NCI-H2081 treated with DMSO at 0.1 percent for 48 hours (cell line): ENCODE results near the gene BRAP.
"Not testable (repeated sequence)": the region's sequence is repeated elsewhere in the genome, so short reads cannot be mapped to it uniquely, and the experiment has no call there.

ENCODE experiments used
- DNase-seq: peaks from one replicate; lab custom pipeline; 2025; lab: John Stamatoyannopoulos, UW

BRAP gene

GRCh38 chr12:111607239-111607638 lies 78.5 kb downstream of the BRAP start:
- DNase-seq = no peak

GRCh38 chr12:111606767-111607230 lies 79.0 kb downstream of the BRAP start:
- no peak for DNase-seq

GRCh38 chr12:111605911-111606766 lies 79.6 kb downstream of the BRAP start:
- DNase-seq = no peak

DNA sequence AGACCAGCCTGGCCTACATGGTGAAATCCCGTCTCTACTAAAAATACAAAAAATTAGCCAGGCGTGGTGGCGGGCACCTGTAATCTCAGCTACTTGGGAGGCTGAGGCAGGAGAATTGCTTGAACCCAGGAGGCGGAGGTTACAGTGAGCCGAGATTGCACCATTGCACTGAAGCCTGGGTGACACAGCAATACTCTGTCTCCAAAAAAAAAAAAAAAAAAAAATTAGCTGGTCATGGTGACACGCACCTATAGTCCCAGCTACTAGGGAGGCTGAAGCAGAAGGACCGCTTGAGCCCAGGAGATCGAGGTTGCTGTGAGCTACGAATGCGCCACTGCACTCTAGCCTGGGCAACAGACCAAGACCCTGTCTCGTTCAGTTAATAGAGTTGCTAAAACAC lies 82.9 kb downstream of the BRAP start:
- DNase-seq = not testable (repeated sequence)

- no peak for DNase-seq
Observed at GRCh38 chr12:111602348-111602747, 83.4 kb downstream of the BRAP start.

GRCh38 chr12:111600986-111601385 lies 84.8 kb downstream of the BRAP start:
- not testable (repeated sequence) for DNase-seq

- DNase-seq = no peak
Observed at GRCh38 chr12:111600205-111600642, 85.5 kb downstream of the BRAP start.

DNA sequence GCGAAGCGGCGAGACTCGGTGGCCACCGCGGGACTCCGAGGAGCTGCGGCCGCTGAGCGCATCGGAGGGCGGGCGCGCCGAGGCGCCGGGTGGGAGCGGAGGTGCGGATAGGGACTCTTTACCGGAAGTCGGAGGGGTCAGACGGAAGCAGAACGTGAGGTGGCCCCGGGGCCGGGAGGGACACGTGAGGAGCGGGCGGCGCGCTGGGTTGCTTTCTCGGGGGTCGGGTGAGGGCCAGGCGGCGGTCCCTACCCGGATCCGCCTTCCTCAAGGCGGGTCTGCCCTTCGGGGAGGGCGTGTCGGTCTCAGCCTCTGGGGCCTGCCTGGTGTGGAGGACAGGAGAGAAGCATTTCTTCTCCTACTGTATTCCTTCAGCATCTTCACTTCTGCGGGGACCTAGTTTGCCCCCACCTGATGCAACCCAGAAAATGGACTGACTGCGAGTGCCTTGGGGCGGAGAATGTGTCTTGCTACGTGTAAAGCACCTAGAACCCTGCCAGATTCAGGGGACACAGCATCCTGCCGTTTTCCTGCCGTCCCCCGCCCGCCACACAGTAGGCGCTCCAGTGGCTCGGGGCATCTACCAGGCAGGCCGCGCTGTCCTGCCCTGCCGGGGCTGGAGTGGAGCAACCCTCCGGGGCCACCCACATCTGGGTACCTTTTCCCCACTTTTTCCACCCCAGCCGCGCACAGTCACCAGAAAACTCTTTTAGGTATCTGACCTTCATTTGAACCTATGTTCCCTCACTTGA lies 86.1 kb downstream of the BRAP start:
- DNase-seq = peak; percentile 51

GRCh38 chr12:111598637-111599452 lies 86.9 kb downstream of the BRAP start, which contains the start of gene ATXN2:
ATXN2 (minus strand) TSS chr12:111599315; CDS start chr12:111599034, 281 bp downstream.
- DNase-seq = no peak

DNA sequence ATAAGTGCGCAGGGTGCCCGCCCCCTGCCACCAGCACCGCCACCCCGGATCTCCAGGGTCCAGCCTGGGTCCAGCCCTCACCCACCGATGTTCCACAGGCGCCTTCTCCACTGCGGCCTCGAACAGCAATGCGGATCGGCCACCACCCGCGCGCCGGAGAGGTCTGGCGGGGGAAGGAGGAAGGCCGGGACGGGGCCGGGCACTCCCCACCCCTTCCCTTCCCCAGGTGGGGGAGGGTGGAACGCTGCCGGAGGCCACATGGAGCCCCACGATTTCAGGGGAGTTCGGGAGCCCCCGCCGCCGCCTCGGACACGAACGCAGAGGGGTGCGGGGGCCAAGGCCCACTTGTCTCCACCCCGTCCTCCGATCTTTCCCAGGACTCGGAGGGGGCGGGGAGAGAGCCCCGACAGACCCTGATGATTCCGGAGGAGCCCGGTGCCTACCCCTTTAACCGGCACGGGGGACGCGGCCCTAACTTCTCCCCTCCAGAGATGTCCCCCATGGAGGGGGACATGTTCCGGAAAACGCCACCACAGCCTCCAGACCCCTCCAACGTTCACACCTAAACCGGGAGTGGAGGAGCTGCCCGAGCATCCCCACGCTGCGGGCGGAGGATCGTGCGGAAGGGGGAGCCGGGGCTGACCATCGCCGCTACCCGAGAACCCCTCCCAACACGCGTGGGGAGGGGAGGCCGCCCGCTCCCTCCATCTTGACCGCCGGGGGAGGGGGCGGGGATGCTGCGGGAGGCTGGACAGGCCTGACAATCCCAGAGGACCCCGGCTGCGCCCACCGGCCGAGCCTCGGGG lies 87.7 kb downstream of the BRAP start:
- DNase-seq = no peak

- no peak for DNase-seq
Observed at GRCh38 chr12:111596985-111597830, 88.5 kb downstream of the BRAP start.

DNA sequence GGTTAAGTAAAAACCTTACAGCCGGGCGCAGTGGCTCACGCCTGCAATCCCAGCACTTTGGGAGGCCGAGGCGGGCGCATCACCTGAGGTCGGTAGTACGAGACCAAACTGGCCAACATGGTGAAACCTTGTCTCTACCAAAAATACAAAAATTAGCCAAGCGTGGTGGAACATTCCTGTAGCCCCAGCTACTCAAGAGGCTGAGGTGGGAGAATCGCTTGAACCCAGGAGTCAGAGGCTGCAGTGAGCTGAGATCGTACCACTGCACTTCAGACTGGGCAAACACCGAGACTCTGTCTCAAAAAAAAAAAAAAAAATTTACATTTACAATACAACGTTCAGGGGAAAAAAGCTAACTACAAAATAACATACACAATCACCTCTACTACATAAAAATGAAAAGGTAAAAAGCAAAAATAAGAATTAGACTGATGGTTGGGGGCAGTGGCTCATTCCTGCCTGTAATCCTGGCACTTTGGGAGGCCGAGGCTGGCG lies 90.4 kb downstream of the BRAP start:
- not testable (repeated sequence) for DNase-seq
